Tongue (tissue), 2 donors: ENCODE measurements around the gene CPNE1. TPM values are rescaled to one million over a fixed set of nuclear protein-coding genes. Genes with fewer than 3 reads are reported as not detected.
"Not testable (repeated sequence)": the region's sequence is repeated elsewhere in the genome, so short reads cannot be mapped to it uniquely, and the experiment has no call there.

Experiments
- DNase-seq: peaks from one replicate; pipeline ENCODE4 v3.0.0-alpha.2; 2015
- total RNA-seq: library from RNA; depleted of rRNA; stranded (reverse); fragments of >200 nt; gene quantifications from one replicate; pipeline ENCODE4 v1.2.3, GENCODE V29; 2014

Gene CPNE1
- total RNA-seq, 1 donor from 2014 or later = 91.0 TPM

GRCh38 chr20:35698298-35699126 is 33.8 kb upstream of the CPNE1 start:
- DNase-seq = peak; percentile 21

- no peak for DNase-seq
These were observed 33.1 kb upstream of the CPNE1 start for GRCh38 chr20:35697696-35698297.

- no peak for DNase-seq
These were observed 31.3 kb upstream of the CPNE1 start for GRCh38 chr20:35695978-35696377.

GRCh38 chr20:35695245-35695749 is 30.6 kb upstream of the CPNE1 start:
- DNase-seq = no peak

- DNase-seq = no peak
These were observed 25.6 kb upstream of the CPNE1 start for GRCh38 chr20:35690265-35690664.

GRCh38 chr20:35686872-35687271 is 22.2 kb upstream of the CPNE1 start:
- not testable (repeated sequence) for DNase-seq

- DNase-seq = not testable (repeated sequence)
These were observed 20.7 kb upstream of the CPNE1 start for GRCh38 chr20:35685368-35685767.

GRCh38 chr20:35681960-35682359 is 17.3 kb upstream of the CPNE1 start:
- DNase-seq = peak; percentile 74

GRCh38 chr20:35680452-35681183 is 15.9 kb upstream of the CPNE1 start:
- no peak for DNase-seq

GRCh38 chr20:35674921-35675320 is 10.2 kb upstream of the CPNE1 start:
- no peak for DNase-seq

- no peak for DNase-seq
These were observed 9.2 kb upstream of the CPNE1 start for GRCh38 chr20:35673884-35674283.

- DNase-seq = no peak
These were observed 5.0 kb upstream of the CPNE1 start for GRCh38 chr20:35669681-35670080.

- no peak for DNase-seq
These were observed 4.5 kb upstream of the CPNE1 start for GRCh38 chr20:35669221-35669620.

GRCh38 chr20:35665949-35666288 is 1.2 kb upstream of the CPNE1 start:
- DNase-seq = no peak

- DNase-seq = peak; percentile 67
These were observed 909 bp downstream of the CPNE1 start for GRCh38 chr20:35663516-35664465.

- no peak for DNase-seq
These were observed 2.1 kb downstream of the CPNE1 start for GRCh38 chr20:35662551-35662950.

GRCh38 chr20:35661908-35662307 is 2.8 kb downstream of the CPNE1 start:
- no peak for DNase-seq

- no peak for DNase-seq
These were observed 3.6 kb downstream of the CPNE1 start for GRCh38 chr20:35661053-35661452.

- no peak for DNase-seq
These were observed 4.4 kb downstream of the CPNE1 start for GRCh38 chr20:35660122-35660937.

- DNase-seq = no peak
These were observed 7.4 kb downstream of the CPNE1 start for GRCh38 chr20:35657271-35657670.

GRCh38 chr20:35654415-35654814 is 10.3 kb downstream of the CPNE1 start:
- DNase-seq = no peak
